Measurements from ENCODE around the gene KATNB1. TPM values are rescaled to one million over a fixed set of nuclear protein-coding genes. Genes with fewer than 3 reads are reported as not detected.

The KATNB1 gene
- total and polyA plus RNA-seq, 2 of the 8 experiments (the other 6 are each of a cell fraction or from before 2014, with no cell fraction given): 50.2 to 60.4 TPM

GRCh38 chr16:57730771-57731730 is 4.5 kb upstream of the KATNB1 start:
- no peak overlapping the region for H3K4me3 ChIP-seq (ENCODE audit: extremely low read depth in 1 of 4, insufficient read depth in 2 of 4, low read depth in 3 of 4, low read length in 4 of 4)
- no peak for FAIRE-seq
- no peak overlapping the region for H2BK5ac ChIP-seq (ENCODE audit: low read depth, low read length)
- no peaks in the 10 kb centered on the region for H3K79me1 ChIP-seq (ENCODE audit: low read depth, low read length)
- ChIA-PET CTCF (ENCODE audit: partially characterized antibody) (interaction anchor here (0.6 to 2.4 kb wide), 12 partner anchors 11 to 176 kb away, joined by 3 to 8 read pairs (median 4); no protein-coding TSS in a partner anchor), POLR2A (ENCODE audit: partially characterized antibody) (no interaction called here)
- no peak overlapping the region for H4K5ac ChIP-seq (ENCODE audit: insufficient read length, low read depth, low read length)
- no peak overlapping the region for H2BK20ac ChIP-seq (ENCODE audit: low read length)
- H3K36me3 ChIP-seq (ENCODE audit: control insufficient read depth in 2 of 4, insufficient read depth in 4 of 4, low read length in 3 of 4): no peaks in the 10 kb centered on the region
- TF ChIP-seq CEBPB (IDR thresholded peaks at IDR 0.05; ENCODE audit: low read depth, low read length) (no peak), CTCF (IDR thresholded peaks at IDR 0.05; ENCODE audit: control extremely low read depth in 1 of 3, insufficient read depth in 1 of 3, low read depth in 1 of 3, low read length in 3 of 3) (no peak), CTBP2 (IDR thresholded peaks at IDR 0.05; ENCODE audit: borderline replicate concordance, insufficient read depth, insufficient read length, low read length) (no peak), HDAC6 (IDR thresholded peaks at IDR 0.05; ENCODE audit: low read depth, low read length) (no peak), GTF2F1 (IDR thresholded peaks at IDR 0.05; ENCODE audit: borderline replicate concordance, low read depth, low read length) (no peak), RAD21 (IDR thresholded peaks at IDR 0.05 in 1 of 2, conservative IDR thresholded peaks at IDR 0.05 in 1 of 2; ENCODE audit: low read depth in 2 of 2, low read length in 2 of 2) (no peak), TAF1 (IDR thresholded peaks at IDR 0.05; ENCODE audit: low read depth, low read length) (no peak), NRF1 (IDR thresholded peaks at IDR 0.05; ENCODE audit: low read depth, low read length) (no peak)
- no peak overlapping the region for H3K14ac ChIP-seq (ENCODE audit: insufficient read length)
- H4K20me1 ChIP-seq (replicated peaks in 1 of 2; ENCODE audit: control insufficient read depth in 1 of 2, insufficient read depth in 2 of 2, low read length in 2 of 2): peaks cover 0 to 3% of the 10 kb centered on the region in 2 experiments
- H4K8ac ChIP-seq (ENCODE audit: extremely low read depth, insufficient read depth, low read length): no peak overlapping the region
- no peak overlapping the region for H3K27ac ChIP-seq (ENCODE audit: low read depth, low read length)
- no peak overlapping the region for H3K18ac ChIP-seq (ENCODE audit: extremely low read depth, low read length)
- H3K23me2 ChIP-seq (ENCODE audit: low read depth, low read length): peaks cover 26% of the 10 kb centered on the region; the same call in 1 of the 2 replicates
- H3K27me3 ChIP-seq (replicated peaks in 1 of 4; ENCODE audit: control insufficient read depth in 3 of 4, extremely low read depth in 1 of 4, insufficient read depth in 3 of 4, low read length in 3 of 4): no peaks in the 10 kb centered on the region; a peak in 1 of 7 replicates
- no peak overlapping the region for H3K4me2 ChIP-seq (ENCODE audit: insufficient read depth in 1 of 2, low read depth in 2 of 2, low read length in 2 of 2)
- no peak overlapping the region for H2BK120ac ChIP-seq (replicated peaks; ENCODE audit: low read depth, low read length)
- H3K9ac ChIP-seq (replicated peaks in 1 of 4; ENCODE audit: extremely low read depth in 1 of 4, low read depth in 3 of 4, low read length in 3 of 4): no peak overlapping the region
- H4K91ac ChIP-seq (replicated peaks; ENCODE audit: insufficient read length, low read length): no peak overlapping the region
- no peak overlapping the region for H2BK15ac ChIP-seq (ENCODE audit: low read length)
- no peak overlapping the region for H2BK12ac ChIP-seq (ENCODE audit: low read depth, low read length)
- H2AK5ac ChIP-seq (ENCODE audit: low read depth, low read length): no peak overlapping the region
- no peaks in the 10 kb centered on the region; a peak in 1 of 4 replicates for H3K79me2 ChIP-seq (ENCODE audit: control insufficient read depth in 1 of 2, insufficient read depth in 2 of 2, low read length in 2 of 2)
- H3K56ac ChIP-seq (replicated peaks; ENCODE audit: insufficient read length, low read depth, low read length): no peak overlapping the region
- H2AFZ ChIP-seq (ENCODE audit: low read length): no peak overlapping the region
- peaks cover 0 to 5% (median 0%) of the 10 kb centered on the region in 4 experiments; a peak in 4 of 7 replicates for H3K4me1 ChIP-seq (replicated peaks in 1 of 4; ENCODE audit: control insufficient read depth in 3 of 4, insufficient read depth in 4 of 4, low read length in 3 of 4)
- H3K9me3 ChIP-seq (ENCODE audit: insufficient read depth in 2 of 2, low read depth in 1 of 2, low read length in 1 of 2): no peaks in the 10 kb centered on the region; a peak in 1 of 4 replicates
- no peak for DNase-seq (ENCODE audit: low read depth in 1 of 2, low spot score in 2 of 2)
- WGBS, 2 experiments (ENCODE audit: extremely low coverage in 1 of 2, insufficient coverage in 1 of 2, insufficient read length in 1 of 2, insufficient replicate concordance in 2 of 2, low coverage in 1 of 2, low lambda C conversion rate in 2 of 2, missing lambda C conversion rate in 1 of 2): 83% methylated on average over 13 of the region's 13 CpGs; no CpG with 5 or more reads in 1 of the 2 experiments
- no peak overlapping the region for H3K4ac ChIP-seq (replicated peaks; ENCODE audit: insufficient read length, low read depth, low read length)
- no peak overlapping the region for H3K23ac ChIP-seq (ENCODE audit: insufficient read length)

Measured in H1 (cell line).